ENCODE results near the gene CBX5. TPM values are rescaled to one million over a fixed set of nuclear protein-coding genes. Genes with fewer than 3 reads are reported as not detected.
"Not testable (repeated sequence)": the region's sequence is repeated elsewhere in the genome, so short reads cannot be mapped to it uniquely, and the experiment has no call there.

Gene CBX5
- total RNA-seq, 4 donors from 2014 or later: 56.2 to 97.4 (median 87.1) TPM

GRCh38 chr12:54239620-54240019, 40.3 kb downstream of the CBX5 start:
- DNase-seq: no peak
- intact Hi-C loops (cut with DNase I): no loop called here
- Histone ChIP-seq H3K27me3 (no peaks in the 10 kb centered on the region), H3K9me3 (no peaks in the 10 kb centered on the region), H3K27ac (no peak overlapping the region), H3K4me1 (no peaks in the 10 kb centered on the region), H3K4me3 (replicated peaks in 1 of 3) (no peak overlapping the region), H3K36me3 (peaks cover 9 to 27% of the 10 kb centered on the region in 2 donors)
- no peak for TF ChIP-seq CTCF (IDR thresholded peaks at IDR 0.05)
- no peak for TF ChIP-seq POLR2A (IDR thresholded peaks at IDR 0.05)

DNA sequence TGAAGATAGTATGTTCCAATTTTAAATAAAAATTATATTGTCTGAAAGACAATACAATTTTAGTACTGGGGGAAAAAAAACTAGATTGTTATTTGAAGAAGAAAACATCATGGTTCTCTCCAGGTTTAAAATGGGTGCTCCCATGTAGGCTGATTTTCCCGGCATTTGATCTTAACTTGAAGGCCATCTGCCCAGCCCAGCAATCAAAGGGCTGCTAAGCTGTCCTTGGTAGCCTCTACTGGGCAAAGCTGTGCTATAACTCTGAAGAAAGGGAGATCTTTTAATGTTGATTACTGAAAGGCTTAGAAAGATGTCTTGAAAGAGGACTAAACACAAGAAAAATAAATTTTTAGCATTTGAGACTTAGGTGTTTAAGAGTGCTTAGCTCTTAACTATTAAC, 41.4 kb downstream of the CBX5 start:
- H3K4me1 ChIP-seq: no peaks in the 10 kb centered on the region
- intact Hi-C loops (cut with DNase I): no loop called here
- 83 to 93% methylated on average over 1 of the region's 1 CpG for WGBS, 2 donors
- no peak overlapping the region for H3K27ac ChIP-seq
- no peak for TF ChIP-seq POLR2A (IDR thresholded peaks at IDR 0.05)
- no peak for TF ChIP-seq CTCF (IDR thresholded peaks at IDR 0.05)
- DNase-seq: no peak
- no peaks in the 10 kb centered on the region for H3K27me3 ChIP-seq
- no peak overlapping the region for H3K4me3 ChIP-seq (replicated peaks in 1 of 3)
- H3K36me3 ChIP-seq: peaks cover 9 to 19% of the 10 kb centered on the region in 2 donors
- H3K9me3 ChIP-seq: no peaks in the 10 kb centered on the region

DNA sequence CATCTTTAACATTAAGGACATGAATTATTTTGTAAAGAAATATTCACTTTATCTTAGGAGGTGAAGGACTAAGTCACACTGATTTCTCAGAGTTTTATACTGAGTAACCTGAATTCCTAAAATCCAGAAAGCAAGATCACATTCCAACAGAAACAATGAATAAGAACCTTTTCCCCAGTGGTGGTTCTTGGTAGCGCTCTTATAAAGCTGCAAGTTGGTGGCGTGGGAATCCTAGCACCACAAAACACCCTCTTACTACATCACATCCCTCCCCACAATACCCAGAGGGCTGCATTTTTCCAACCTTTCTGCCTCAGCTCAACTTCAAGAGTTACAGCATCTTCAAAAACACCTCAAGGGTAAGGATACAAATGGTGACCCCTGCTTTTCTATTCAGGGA, 47.1 kb downstream of the CBX5 start:
- Histone ChIP-seq H3K27ac (no peak overlapping the region), H3K4me1 (peaks cover 14 to 16% of the 10 kb centered on the region in 2 donors), H3K4me3 (replicated peaks in 1 of 3) (no peak overlapping the region), H3K36me3 (no peaks in the 10 kb centered on the region), H3K9me3 (no peaks in the 10 kb centered on the region), H3K27me3 (no peaks in the 10 kb centered on the region)
- no peak for DNase-seq
- 92 to 94% methylated on average over 2 of the region's 2 CpGs for WGBS, 2 donors
- no peak for TF ChIP-seq POLR2A (IDR thresholded peaks at IDR 0.05)
- no peak for TF ChIP-seq CTCF (IDR thresholded peaks at IDR 0.05)
- intact Hi-C loops (cut with DNase I): no loop called here

- peak; percentile 22 to 36 for DNase-seq
- peaks cover 14 to 16% of the 10 kb centered on the region in 2 donors for H3K4me1 ChIP-seq
- intact Hi-C loops (cut with DNase I); H3K27me3 ChIP-seq; H3K9me3 ChIP-seq; H3K4me3 ChIP-seq (replicated peaks in 1 of 3); H3K36me3 ChIP-seq; H3K27ac ChIP-seq: not testable (repeated sequence)
- WGBS, 2 donors: 94 to 95% methylated on average over 3 of the region's 3 CpGs
Measured at GRCh38 chr12:54231269-54231668, 48.7 kb downstream of the CBX5 start.

- Histone ChIP-seq H3K27me3 (no peaks in the 10 kb centered on the region), H3K4me3 (replicated peaks in 1 of 3) (no peak overlapping the region), H3K36me3 (no peaks in the 10 kb centered on the region), H3K4me1 (peaks cover 14 to 16% of the 10 kb centered on the region in 2 donors), H3K9me3 (no peaks in the 10 kb centered on the region), H3K27ac (peak overlapping the region in 1 of 3 donors; percentile 23)
- intact Hi-C loops (cut with DNase I): no loop called here
- no peak for DNase-seq
- 89 to 94% methylated on average over 2 of the region's 2 CpGs for WGBS, 2 donors
- TF ChIP-seq CTCF (IDR thresholded peaks at IDR 0.05) (no peak), POLR2A (IDR thresholded peaks at IDR 0.05) (no peak)
Measured at GRCh38 chr12:54230555-54230954, 49.4 kb downstream of the CBX5 start.
